HepG2 (cell line): ENCODE measurements around the gene TACC3. TPM values are rescaled to one million over a fixed set of nuclear protein-coding genes. Genes with fewer than 3 reads are reported as not detected.

Source experiments
- ARID5B ChIP-seq: IDR thresholded peaks from 2 replicates; pipeline ENCODE4 v1.4.0; 2020; ENCODE audit warnings: mild to moderate bottlenecking, missing genetic modification reagents
- BHLHE40 ChIP-seq: IDR thresholded peaks from 2 replicates; pipeline ENCODE4 v1.6.1; 2011; ENCODE audit warnings: low read length, improper control_type of control experiment
- GTF2F1 ChIP-seq: fragments of 150-350 bp; IDR thresholded peaks from 2 replicates; pipeline ENCODE4 v1.6.1; 2014; ENCODE audit warnings: low read length
- GZF1 ChIP-seq: sonication (generic); formaldehyde crosslinking; IDR thresholded peaks from 2 replicates; pipeline ENCODE4 v1.5.1; 2020; ENCODE audit warnings: mild to moderate bottlenecking, missing genetic modification reagents
- IRF2 ChIP-seq: IDR thresholded peaks from 2 replicates; pipeline ENCODE4 v1.6.1; 2018; ENCODE audit warnings: missing genetic modification reagents, missing compliant biosample characterization
- MBD4 ChIP-seq: IDR thresholded peaks from 2 replicates; pipeline ENCODE4 v1.6.1; 2012; ENCODE audit warnings: low read length, inconsistent platforms, borderline replicate concordance
- MYC ChIP-seq: sonication (generic); formaldehyde crosslinking; IDR thresholded peaks from 2 replicates; pipeline ENCODE4 v1.9.0; 2021; ENCODE audit warnings: missing genetic modification reagents, borderline replicate concordance
- PITX1 ChIP-seq: sonication (generic); formaldehyde crosslinking; IDR thresholded peaks from 2 replicates; pipeline ENCODE4 v1.5.1; 2020; ENCODE audit warnings: mild to moderate bottlenecking, missing genetic modification reagents
- SNAPC4 ChIP-seq: sonication (generic); formaldehyde crosslinking; IDR thresholded peaks from 2 replicates; pipeline ENCODE4 v1.4.0; 2020; ENCODE audit warnings: mild to moderate bottlenecking, missing genetic modification reagents
- ZBTB3 ChIP-seq: sonication (generic); formaldehyde crosslinking; IDR thresholded peaks from 2 replicates; pipeline ENCODE4 v1.4.0; 2020; ENCODE audit warnings: low read depth, mild to moderate bottlenecking, moderate library complexity, missing genetic modification reagents, borderline replicate concordance
- ZFAT ChIP-seq: sonication (generic); formaldehyde crosslinking; conservative IDR thresholded peaks from 2 replicates; pipeline ENCODE4 v1.8.1; 2023; ENCODE audit warnings: missing genetic modification reagents, inconsistent platforms
- ZMAT5 ChIP-seq: sonication (generic); formaldehyde crosslinking; IDR thresholded peaks from 2 replicates; pipeline ENCODE4 v1.5.0; 2020; ENCODE audit warnings: mild to moderate bottlenecking, low read depth, missing genetic modification reagents, borderline replicate concordance
- ZNF251 ChIP-seq: sonication (generic); formaldehyde crosslinking; IDR thresholded peaks from 2 replicates; pipeline ENCODE4 v1.9.0; 2021; ENCODE audit warnings: mild to moderate bottlenecking, missing genetic modification reagents
- ZNF33B ChIP-seq: sonication (generic); formaldehyde crosslinking; IDR thresholded peaks from 2 replicates; pipeline ENCODE4 v1.5.1; 2020; ENCODE audit warnings: mild to moderate bottlenecking, missing genetic modification reagents
- ZNF580 ChIP-seq: IDR thresholded peaks from 2 replicates; pipeline ENCODE4 v1.6.1; 2016; ENCODE audit warnings: low read depth, borderline replicate concordance
- ZNF704 ChIP-seq: sonication (generic); formaldehyde crosslinking; IDR thresholded peaks from 2 replicates; pipeline ENCODE4 v1.8.1; 2023; ENCODE audit warnings: mild to moderate bottlenecking, inconsistent platforms, moderate library complexity, missing genetic modification reagents, borderline replicate concordance
- ZNF772 ChIP-seq: sonication (generic); formaldehyde crosslinking; IDR thresholded peaks from 2 replicates; pipeline ENCODE4 v1.5.0; 2020; ENCODE audit warnings: mild to moderate bottlenecking, missing genetic modification reagents
- ZNF891 ChIP-seq: sonication (generic); formaldehyde crosslinking; IDR thresholded peaks from 2 replicates; pipeline ENCODE4 v1.5.0; 2020; ENCODE audit warnings: mild to moderate bottlenecking, missing genetic modification reagents
- ZSCAN20 ChIP-seq: sonication (generic); formaldehyde crosslinking; IDR thresholded peaks from 2 replicates; pipeline ENCODE4 v1.4.0; 2020; ENCODE audit warnings: missing genetic modification reagents, mild to moderate bottlenecking, borderline replicate concordance
- polyA plus RNA-seq, 8 experiments: library from polyadenylated mRNA; depleted of rRNA in 3 of 8; stranded (reverse) in 7 of 8; unstranded in 1 of 8; fragments of >200 nt; fragmentation: Illumina TruSeq in 4 of 8; extraction: Trizol in 4 of 8; gene quantifications; 2 replicates each; pipeline versions ENCODE4 v1.2.1 to v1.2.3, GENCODE V29; 2011 to 2016; ENCODE audit warnings: low read depth in 4 of 8, missing spikeins in 1 of 8, mixed read lengths in 1 of 8; ENCODE audit not compliant: insufficient read depth in 1 of 8
- total RNA-seq, 5 experiments: library from RNA; depleted of rRNA; stranded (reverse); fragments of >200 nt; fragmentation: Illumina TruSeq; extraction: Trizol; gene quantifications; 2 replicates each; pipeline ENCODE4 v1.2.3, GENCODE V29; 2016; ENCODE audit warnings: low read depth in 1 of 5

TACC3 gene
- total and polyA plus RNA-seq, 2 of the 13 experiments (the other 11 are each of a cell fraction or from before 2014, with no cell fraction given): 20.3 to 21.2 TPM

GRCh38 chr4:1746919-1747602 lies 25.7 kb downstream of the TACC3 start (continued):
- peak; percentile 70 for TF ChIP-seq ARID5B (CRISPR knock-in tag)
- TF ChIP-seq ZNF704 (CRISPR knock-in tag): no peak
- no peak for TF ChIP-seq ZNF33B (CRISPR knock-in tag)
- no peak for TF ChIP-seq ZFAT (CRISPR knock-in tag)
- no peak; the same call in none of the 2 replicates for TF ChIP-seq ZSCAN20 (CRISPR knock-in tag)
- 0 out of 2 replicates have a peak, but pooled peaks have one; percentile 9 for TF ChIP-seq ZNF891 (CRISPR knock-in tag)
- TF ChIP-seq MYC (CRISPR knock-in tag): peak; percentile 68
- TF ChIP-seq GZF1 (CRISPR knock-in tag): peak; percentile 72
- TF ChIP-seq SNAPC4 (CRISPR knock-in tag): peak; percentile 72
- TF ChIP-seq BHLHE40: no peak
- peak; percentile 17; the same call in 1 of the 2 replicates for TF ChIP-seq ZBTB3
- no peak; the same call in 1 of the 2 replicates for TF ChIP-seq PITX1
- TF ChIP-seq ZMAT5 (CRISPR knock-in tag): no peak
- TF ChIP-seq IRF2: peak; percentile 33; the same call in 1 of the 2 replicates
- no peak for TF ChIP-seq MBD4
- TF ChIP-seq ZNF580 (CRISPR knock-in tag): no peak
- peak; percentile 94 for TF ChIP-seq ZNF772 (CRISPR knock-in tag)
- TF ChIP-seq ZNF251 (CRISPR knock-in tag): 0 out of 2 replicates have a peak, but pooled peaks have one; percentile 51
- TF ChIP-seq GTF2F1: no peak
